Measurements from ENCODE around the gene C10orf105. TPM values are rescaled to one million over a fixed set of nuclear protein-coding genes. Genes with fewer than 3 reads are reported as not detected.

C10orf105 gene
- total RNA-seq, 1 experiment from 2014 or later: not detected

GRCh38 chr10:71671994-71672946 lies 47.3 kb downstream of the C10orf105 start:
- H3K4me3 ChIP-seq (ENCODE audit: low read length): no peak overlapping the region
- DNase-seq: no peak
- H3K4me1 ChIP-seq (ENCODE audit: low read length): peaks cover 10% of the 10 kb centered on the region
- no peak overlapping the region for H3K27ac ChIP-seq (ENCODE audit: low read length)
- no peaks in the 10 kb centered on the region for H3K9me3 ChIP-seq (ENCODE audit: low read length)
- H3K27me3 ChIP-seq (ENCODE audit: low read length): no peaks in the 10 kb centered on the region
- no peaks in the 10 kb centered on the region for H3K79me2 ChIP-seq (ENCODE audit: low read length)
- no peak overlapping the region for H3K4me2 ChIP-seq (ENCODE audit: low read depth, low read length, poor library complexity, severe bottlenecking)
- H4K20me1 ChIP-seq (ENCODE audit: insufficient read depth, low read depth, low read length): no peaks in the 10 kb centered on the region
- H3K9me2 ChIP-seq (replicated peaks; ENCODE audit: insufficient read depth, low read length): no peaks in the 10 kb centered on the region
- H3K36me3 ChIP-seq (ENCODE audit: insufficient read depth, low read length): no peaks in the 10 kb centered on the region
- H2AFZ ChIP-seq (ENCODE audit: low read length): no peak overlapping the region
- H3K9ac ChIP-seq (ENCODE audit: low read length): no peak overlapping the region

GRCh38 chr10:71667387-71667752 lies 52.2 kb downstream of the C10orf105 start:
- H3K4me2 ChIP-seq (ENCODE audit: low read depth, low read length, poor library complexity, severe bottlenecking): peak overlapping the region; percentile 47

GRCh38 chr10:71666639-71667386 lies 52.8 kb downstream of the C10orf105 start:
- H3K27ac ChIP-seq (ENCODE audit: low read length): peak overlapping the region; percentile 77
- H3K4me1 ChIP-seq (ENCODE audit: low read length): peaks cover 27% of the 10 kb centered on the region
- no peaks in the 10 kb centered on the region for H3K27me3 ChIP-seq (ENCODE audit: low read length)
- H3K9ac ChIP-seq (ENCODE audit: low read length): peak overlapping the region; percentile 57
- no peaks in the 10 kb centered on the region for H3K36me3 ChIP-seq (ENCODE audit: insufficient read depth, low read length)
- DNase-seq: peak; percentile 75
- no peaks in the 10 kb centered on the region for H3K79me2 ChIP-seq (ENCODE audit: low read length)
- H3K4me2 ChIP-seq (ENCODE audit: low read depth, low read length, poor library complexity, severe bottlenecking): peak overlapping the region; percentile 47
- H4K20me1 ChIP-seq (ENCODE audit: insufficient read depth, low read depth, low read length): no peaks in the 10 kb centered on the region
- H3K9me3 ChIP-seq (ENCODE audit: low read length): no peaks in the 10 kb centered on the region
- peak overlapping the region; percentile 25; the same call in 1 of the 2 replicates for H2AFZ ChIP-seq (ENCODE audit: low read length)
- no peaks in the 10 kb centered on the region for H3K9me2 ChIP-seq (replicated peaks; ENCODE audit: insufficient read depth, low read length)
- peak overlapping the region; percentile 11; the same call in 1 of the 2 replicates for H3K4me3 ChIP-seq (ENCODE audit: low read length)

More at GRCh38 chr10:71667387-71667752, 52.2 kb downstream of the C10orf105 start:
- no peaks in the 10 kb centered on the region for H3K9me3 ChIP-seq (ENCODE audit: low read length)
- H3K27me3 ChIP-seq (ENCODE audit: low read length): no peaks in the 10 kb centered on the region
- no peaks in the 10 kb centered on the region for H4K20me1 ChIP-seq (ENCODE audit: insufficient read depth, low read depth, low read length)
- peak overlapping the region; percentile 11; the same call in 1 of the 2 replicates for H3K4me3 ChIP-seq (ENCODE audit: low read length)
- peak overlapping the region; percentile 57 for H3K9ac ChIP-seq (ENCODE audit: low read length)
- H2AFZ ChIP-seq (ENCODE audit: low read length): no peak overlapping the region; the same call in 1 of the 2 replicates
- peak; percentile 62 for DNase-seq
- no peaks in the 10 kb centered on the region for H3K36me3 ChIP-seq (ENCODE audit: insufficient read depth, low read length)
- H3K4me1 ChIP-seq (ENCODE audit: low read length): peaks cover 27% of the 10 kb centered on the region
- no peaks in the 10 kb centered on the region for H3K9me2 ChIP-seq (replicated peaks; ENCODE audit: insufficient read depth, low read length)
- no peaks in the 10 kb centered on the region for H3K79me2 ChIP-seq (ENCODE audit: low read length)
- peak overlapping the region; percentile 77 for H3K27ac ChIP-seq (ENCODE audit: low read length)

- Histone ChIP-seq H3K9me2 (replicated peaks; ENCODE audit: insufficient read depth, low read length) (no peaks in the 10 kb centered on the region), H3K79me2 (ENCODE audit: low read length) (no peaks in the 10 kb centered on the region), H2AFZ (ENCODE audit: low read length) (no peak overlapping the region), H3K9me3 (ENCODE audit: low read length) (no peaks in the 10 kb centered on the region), H3K27ac (ENCODE audit: low read length) (no peak overlapping the region), H3K36me3 (ENCODE audit: insufficient read depth, low read length) (no peaks in the 10 kb centered on the region), H4K20me1 (ENCODE audit: insufficient read depth, low read depth, low read length) (no peaks in the 10 kb centered on the region), H3K4me1 (ENCODE audit: low read length) (peaks cover 33% of the 10 kb centered on the region), H3K4me3 (ENCODE audit: low read length) (no peak overlapping the region), H3K9ac (ENCODE audit: low read length) (no peak overlapping the region), H3K4me2 (ENCODE audit: low read depth, low read length, poor library complexity, severe bottlenecking) (no peak overlapping the region), H3K27me3 (ENCODE audit: low read length) (no peaks in the 10 kb centered on the region)
- no peak for DNase-seq
Observed at GRCh38 chr10:71665456-71665855, 54.1 kb downstream of the C10orf105 start.

GRCh38 chr10:71664585-71664984 lies 55.0 kb downstream of the C10orf105 start:
- no peaks in the 10 kb centered on the region for H3K79me2 ChIP-seq (ENCODE audit: low read length)
- DNase-seq: no peak
- H3K4me1 ChIP-seq (ENCODE audit: low read length): peaks cover 35% of the 10 kb centered on the region
- no peaks in the 10 kb centered on the region for H3K9me2 ChIP-seq (replicated peaks; ENCODE audit: insufficient read depth, low read length)
- H3K4me3 ChIP-seq (ENCODE audit: low read length): no peak overlapping the region
- H3K4me2 ChIP-seq (ENCODE audit: low read depth, low read length, poor library complexity, severe bottlenecking): no peak overlapping the region
- no peak overlapping the region for H3K9ac ChIP-seq (ENCODE audit: low read length)
- no peaks in the 10 kb centered on the region for H4K20me1 ChIP-seq (ENCODE audit: insufficient read depth, low read depth, low read length)
- no peaks in the 10 kb centered on the region for H3K36me3 ChIP-seq (ENCODE audit: insufficient read depth, low read length)
- H2AFZ ChIP-seq (ENCODE audit: low read length): no peak overlapping the region
- no peak overlapping the region for H3K27ac ChIP-seq (ENCODE audit: low read length)
- no peaks in the 10 kb centered on the region for H3K9me3 ChIP-seq (ENCODE audit: low read length)
- no peaks in the 10 kb centered on the region for H3K27me3 ChIP-seq (ENCODE audit: low read length)

- no peak overlapping the region for H3K27ac ChIP-seq (ENCODE audit: low read length)
- no peak overlapping the region for H2AFZ ChIP-seq (ENCODE audit: low read length)
- no peaks in the 10 kb centered on the region for H4K20me1 ChIP-seq (ENCODE audit: insufficient read depth, low read depth, low read length)
- no peak overlapping the region for H3K9ac ChIP-seq (ENCODE audit: low read length)
- H3K36me3 ChIP-seq (ENCODE audit: insufficient read depth, low read length): no peaks in the 10 kb centered on the region
- no peak overlapping the region for H3K4me3 ChIP-seq (ENCODE audit: low read length)
- H3K27me3 ChIP-seq (ENCODE audit: low read length): no peaks in the 10 kb centered on the region
- H3K4me1 ChIP-seq (ENCODE audit: low read length): peaks cover 35% of the 10 kb centered on the region
- no peaks in the 10 kb centered on the region for H3K9me3 ChIP-seq (ENCODE audit: low read length)
- no peak overlapping the region for H3K4me2 ChIP-seq (ENCODE audit: low read depth, low read length, poor library complexity, severe bottlenecking)
- H3K9me2 ChIP-seq (replicated peaks; ENCODE audit: insufficient read depth, low read length): no peaks in the 10 kb centered on the region
- H3K79me2 ChIP-seq (ENCODE audit: low read length): no peaks in the 10 kb centered on the region
- no peak for DNase-seq
Observed at GRCh38 chr10:71663311-71663710, 56.3 kb downstream of the C10orf105 start.

- H3K27me3 ChIP-seq (ENCODE audit: low read length): no peaks in the 10 kb centered on the region
- H3K36me3 ChIP-seq (ENCODE audit: insufficient read depth, low read length): no peaks in the 10 kb centered on the region
- H3K9ac ChIP-seq (ENCODE audit: low read length): no peak overlapping the region
- no peak for DNase-seq
- no peak overlapping the region for H3K4me3 ChIP-seq (ENCODE audit: low read length)
- H2AFZ ChIP-seq (ENCODE audit: low read length): no peak overlapping the region
- no peaks in the 10 kb centered on the region for H3K9me3 ChIP-seq (ENCODE audit: low read length)
- H3K79me2 ChIP-seq (ENCODE audit: low read length): no peaks in the 10 kb centered on the region
- peaks cover 22% of the 10 kb centered on the region for H3K4me1 ChIP-seq (ENCODE audit: low read length)
- H3K9me2 ChIP-seq (replicated peaks; ENCODE audit: insufficient read depth, low read length): no peaks in the 10 kb centered on the region
- H3K27ac ChIP-seq (ENCODE audit: low read length): no peak overlapping the region
- H3K4me2 ChIP-seq (ENCODE audit: low read depth, low read length, poor library complexity, severe bottlenecking): no peak overlapping the region
- H4K20me1 ChIP-seq (ENCODE audit: insufficient read depth, low read depth, low read length): no peaks in the 10 kb centered on the region
Observed at GRCh38 chr10:71661779-71662336, 57.7 kb downstream of the C10orf105 start.
